Neural progenitor cell (in vitro differentiated cells): Measurements from ENCODE around the gene EIF2D. TPM values are rescaled to one million over a fixed set of nuclear protein-coding genes. Genes with fewer than 3 reads are reported as not detected.
"Not testable (repeated sequence)": the region's sequence is repeated elsewhere in the genome, so short reads cannot be mapped to it uniquely, and the experiment has no call there.

Source experiments
- DNase-seq: peaks from one replicate; pipeline ENCODE4 v3.0.0-alpha.2; 2016; ENCODE audit warnings: low spot score
- H2AFZ ChIP-seq: fragments of 200-600 bp; sonication (generic); replicated peaks from 2 replicates; pipeline ENCODE4 v1.6.1; 2016; ENCODE audit warnings: antibody characterized with exemption
- H3F3A ChIP-seq: fragments of 200-600 bp; sonication (generic); 2 replicates; pipeline ENCODE4 v1.6.1; 2016; ENCODE audit warnings: antibody characterized with exemption, low read depth
- H3K27ac ChIP-seq: fragments of 200-600 bp; sonication (generic); 2 replicates; pipeline ENCODE4 v1.5.1; 2016; ENCODE audit warnings: mild to moderate bottlenecking
- H3K27me3 ChIP-seq: fragments of 200-600 bp; sonication (generic); 2 replicates; pipeline ENCODE4 v1.6.1; 2016; ENCODE audit warnings: mild to moderate bottlenecking, moderate library complexity
- H3K36me3 ChIP-seq: fragments of 200-600 bp; sonication (generic); 2 replicates; pipeline ENCODE4 v1.5.1; 2016
- H3K4me1 ChIP-seq: fragments of 200-600 bp; sonication (generic); 2 replicates; pipeline ENCODE4 v1.6.1; 2016; ENCODE audit warnings: mixed run types
- H3K4me2 ChIP-seq: fragments of 200-600 bp; sonication (generic); 2 replicates; pipeline ENCODE4 v1.6.1; 2016
- H3K4me3 ChIP-seq: fragments of 200-600 bp; sonication (generic); 2 replicates; pipeline ENCODE4 v1.5.1; 2016
- H3K79me2 ChIP-seq: fragments of 200-600 bp; sonication (generic); 2 replicates; pipeline ENCODE4 v1.6.1; 2016; ENCODE audit warnings: low read depth
- H3K9ac ChIP-seq: fragments of 200-600 bp; sonication (generic); 2 replicates; pipeline ENCODE4 v1.6.1; 2016
- H3K9me3 ChIP-seq: fragments of 200-600 bp; sonication (generic); 2 replicates; pipeline ENCODE4 v1.5.1; 2016; ENCODE audit warnings: low read depth
- H4K20me1 ChIP-seq: fragments of 200-600 bp; sonication (generic); 2 replicates; pipeline ENCODE4 v1.6.1; 2016; ENCODE audit warnings: low read depth
- H3K27ac Mint-ChIP-seq: 3 replicates; pipeline ENCODE4 v1.8.0; 2021; ENCODE audit warnings: mixed read lengths
- H3K27me3 Mint-ChIP-seq: 2 replicates; pipeline ENCODE4 v1.8.0; 2022; ENCODE audit warnings: low read depth, mild to moderate bottlenecking, inconsistent platforms, moderate library complexity, mixed read lengths; ENCODE audit not compliant: insufficient read depth
- H3K36me3 Mint-ChIP-seq: 3 replicates; pipeline ENCODE4 v1.8.0; 2021; ENCODE audit warnings: mixed read lengths
- H3K4me1 Mint-ChIP-seq: 3 replicates; pipeline ENCODE4 v1.8.0; 2021; ENCODE audit warnings: mixed read lengths
- H3K4me3 Mint-ChIP-seq: 3 replicates; pipeline ENCODE4 v1.8.0; 2021; ENCODE audit warnings: mild to moderate bottlenecking, moderate library complexity, mixed read lengths
- H3K9me3 Mint-ChIP-seq: 3 replicates; pipeline ENCODE4 v1.8.0; 2020; ENCODE audit warnings: mixed read lengths
- CTCF ChIP-seq: fragments of 200-600 bp; sonication (generic); IDR thresholded peaks from 2 replicates; pipeline ENCODE4 v1.5.1; 2017; ENCODE audit warnings: antibody characterized with exemption, mild to moderate bottlenecking
- EZH2 ChIP-seq: fragments of 200-600 bp; sonication (generic); IDR thresholded peaks from 2 replicates; pipeline ENCODE4 v1.6.1; 2017; ENCODE audit warnings: antibody characterized with exemption, mild to moderate bottlenecking, moderate library complexity
- EZH2phosphoT487 ChIP-seq: fragments of 200-600 bp; sonication (generic); IDR thresholded peaks from 2 replicates; pipeline ENCODE4 v1.6.1; 2017; ENCODE audit warnings: antibody characterized with exemption
- total RNA-seq: library from RNA; depleted of rRNA; stranded (reverse); fragments of >200 nt; gene quantifications from 2 replicates; pipeline ENCODE4 v1.2.3, GENCODE V29; 2015; ENCODE audit warnings: low replicate concordance

Gene EIF2D
- total RNA-seq, 1 donor from 2014 or later, result 47.5 TPM

GRCh38 chr1:206581571-206581981 is 30.7 kb downstream of the EIF2D start:
- Histone ChIP-seq H3K27me3 (no peaks in the 10 kb centered on the region), H3K79me2 (no peaks in the 10 kb centered on the region), H3K27ac (no peak overlapping the region), H3K9me3 (no peaks in the 10 kb centered on the region), H3F3A (no peaks in the 10 kb centered on the region), H3K4me1 (no peaks in the 10 kb centered on the region), H3K36me3 (no peaks in the 10 kb centered on the region), H2AFZ (no peak overlapping the region), H4K20me1 (no peaks in the 10 kb centered on the region), H3K9ac (no peak overlapping the region), H3K4me2 (no peak overlapping the region), H3K4me3 (no peak overlapping the region)
- Mint-ChIP-seq H3K36me3 (no peaks in the 10 kb centered on the region), H3K27ac (peak overlapping the region; percentile 5), H3K4me1 (peaks cover 4% of the 10 kb centered on the region), H3K27me3 (peaks cover 6% of the 10 kb centered on the region), H3K4me3 (no peak overlapping the region), H3K9me3 (no peaks in the 10 kb centered on the region)
- TF ChIP-seq CTCF (no peak), EZH2 (no peak), EZH2phosphoT487 (no peak)
- no peak for DNase-seq

DNA sequence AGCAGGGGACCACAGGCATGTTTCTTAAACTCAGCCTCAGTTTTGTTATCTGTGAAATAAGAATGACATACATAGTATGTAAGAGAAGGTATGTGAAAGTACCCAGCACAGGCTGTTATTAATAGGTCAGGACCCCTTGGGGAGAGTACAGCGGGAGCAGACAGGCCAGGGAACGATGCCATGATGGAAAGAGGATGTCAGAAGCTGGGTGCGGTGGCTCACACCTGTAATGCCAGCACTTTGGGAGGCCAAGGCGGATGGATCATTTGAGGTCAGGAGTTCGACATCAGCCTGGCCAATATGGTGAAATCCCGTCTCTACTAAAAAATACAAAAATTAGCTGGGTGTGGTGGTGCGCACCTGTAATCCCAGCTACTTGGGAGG is 31.2 kb downstream of the EIF2D start:
- not testable (repeated sequence) for H3K4me1 Mint-ChIP-seq, H3K27ac ChIP-seq, H3K9me3 Mint-ChIP-seq, H3K9ac ChIP-seq, H3K4me2 ChIP-seq, H3K4me3 Mint-ChIP-seq, H3K36me3 Mint-ChIP-seq, H2AFZ ChIP-seq, H3K9me3 ChIP-seq, H3K4me1 ChIP-seq, H3K79me2 ChIP-seq, H3K4me3 ChIP-seq, H4K20me1 ChIP-seq, H3K27me3 ChIP-seq, H3K36me3 ChIP-seq, H3K27me3 Mint-ChIP-seq, H3K27ac Mint-ChIP-seq, DNase-seq, H3F3A ChIP-seq

DNA sequence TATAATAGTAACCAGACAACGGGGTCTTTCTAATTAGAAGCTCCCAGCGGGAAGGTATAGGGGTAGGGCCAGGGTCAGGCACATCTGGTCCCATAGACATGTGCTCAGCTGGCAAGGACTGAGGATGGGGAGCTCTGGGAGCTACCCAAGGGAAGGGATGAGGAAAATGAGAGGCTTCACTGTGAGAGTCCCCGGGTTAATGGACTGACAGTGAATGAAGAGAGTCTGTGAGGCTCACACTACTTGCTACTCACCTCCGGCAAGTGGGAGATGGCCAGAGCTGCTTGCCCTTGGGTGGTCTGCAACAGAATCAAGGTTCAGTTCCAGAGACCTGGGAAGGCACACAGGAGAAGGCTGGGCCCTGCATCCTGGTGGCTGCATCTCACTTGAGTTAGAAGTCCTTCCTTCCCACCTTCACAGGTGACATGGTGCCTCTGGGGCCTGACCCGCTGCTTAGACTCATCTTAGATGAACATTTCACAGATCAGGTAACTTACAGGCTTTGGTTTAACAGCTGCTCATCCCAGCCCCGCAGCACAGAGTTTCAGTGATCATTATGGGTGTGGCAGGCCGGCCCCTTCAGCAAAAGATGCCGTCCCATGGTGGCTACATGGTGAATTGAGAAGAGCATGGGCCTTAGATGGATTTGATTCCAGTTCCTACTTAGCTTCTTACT is 31.7 kb downstream of the EIF2D start:
- Mint-ChIP-seq H3K27me3 (peaks cover 6% of the 10 kb centered on the region), H3K27ac (no peak overlapping the region), H3K9me3 (no peaks in the 10 kb centered on the region), H3K4me3 (no peak overlapping the region), H3K36me3 (no peaks in the 10 kb centered on the region), H3K4me1 (peaks cover 4% of the 10 kb centered on the region)
- Histone ChIP-seq H3K9me3 (no peaks in the 10 kb centered on the region), H3K4me2 (no peak overlapping the region), H3K79me2 (no peaks in the 10 kb centered on the region), H3K27me3 (no peaks in the 10 kb centered on the region), H3F3A (no peaks in the 10 kb centered on the region), H3K4me1 (peaks cover 8% of the 10 kb centered on the region), H3K4me3 (no peak overlapping the region), H3K36me3 (no peaks in the 10 kb centered on the region), H4K20me1 (no peaks in the 10 kb centered on the region), H3K27ac (no peak overlapping the region), H3K9ac (no peak overlapping the region), H2AFZ (no peak overlapping the region)
- DNase-seq, result no peak
- TF ChIP-seq EZH2 (no peak), CTCF (no peak), EZH2phosphoT487 (no peak)

- Histone ChIP-seq H3K79me2 (no peaks in the 10 kb centered on the region), H3K9me3 (no peaks in the 10 kb centered on the region), H3K4me2 (no peak overlapping the region), H3K4me1 (peaks cover 8% of the 10 kb centered on the region), H3F3A (no peaks in the 10 kb centered on the region), H3K9ac (no peak overlapping the region), H3K27me3 (no peaks in the 10 kb centered on the region), H3K27ac (no peak overlapping the region), H2AFZ (no peak overlapping the region), H4K20me1 (no peaks in the 10 kb centered on the region), H3K36me3 (no peaks in the 10 kb centered on the region), H3K4me3 (no peak overlapping the region)
- H3K4me3 Mint-ChIP-seq, result no peak overlapping the region
- peaks cover 4% of the 10 kb centered on the region for H3K4me1 Mint-ChIP-seq
- no peaks in the 10 kb centered on the region for H3K9me3 Mint-ChIP-seq
- H3K27me3 Mint-ChIP-seq, result peaks cover 6% of the 10 kb centered on the region
- no peaks in the 10 kb centered on the region for H3K36me3 Mint-ChIP-seq
- DNase-seq, result no peak
- H3K27ac Mint-ChIP-seq, result no peak overlapping the region
- TF ChIP-seq CTCF, result no peak
- no peak for TF ChIP-seq EZH2
- no peak for TF ChIP-seq EZH2phosphoT487
Observed at GRCh38 chr1:206579747-206580437, 32.4 kb downstream of the EIF2D start.
